ENCODE measurements around the gene HGFAC. TPM values are rescaled to one million over a fixed set of nuclear protein-coding genes. Genes with fewer than 3 reads are reported as not detected.
A peak's percentile ranks its signal among the peaks of the same experiment; 100 is the strongest.

Gene HGFAC
- not detected for total RNA-seq

DNA sequence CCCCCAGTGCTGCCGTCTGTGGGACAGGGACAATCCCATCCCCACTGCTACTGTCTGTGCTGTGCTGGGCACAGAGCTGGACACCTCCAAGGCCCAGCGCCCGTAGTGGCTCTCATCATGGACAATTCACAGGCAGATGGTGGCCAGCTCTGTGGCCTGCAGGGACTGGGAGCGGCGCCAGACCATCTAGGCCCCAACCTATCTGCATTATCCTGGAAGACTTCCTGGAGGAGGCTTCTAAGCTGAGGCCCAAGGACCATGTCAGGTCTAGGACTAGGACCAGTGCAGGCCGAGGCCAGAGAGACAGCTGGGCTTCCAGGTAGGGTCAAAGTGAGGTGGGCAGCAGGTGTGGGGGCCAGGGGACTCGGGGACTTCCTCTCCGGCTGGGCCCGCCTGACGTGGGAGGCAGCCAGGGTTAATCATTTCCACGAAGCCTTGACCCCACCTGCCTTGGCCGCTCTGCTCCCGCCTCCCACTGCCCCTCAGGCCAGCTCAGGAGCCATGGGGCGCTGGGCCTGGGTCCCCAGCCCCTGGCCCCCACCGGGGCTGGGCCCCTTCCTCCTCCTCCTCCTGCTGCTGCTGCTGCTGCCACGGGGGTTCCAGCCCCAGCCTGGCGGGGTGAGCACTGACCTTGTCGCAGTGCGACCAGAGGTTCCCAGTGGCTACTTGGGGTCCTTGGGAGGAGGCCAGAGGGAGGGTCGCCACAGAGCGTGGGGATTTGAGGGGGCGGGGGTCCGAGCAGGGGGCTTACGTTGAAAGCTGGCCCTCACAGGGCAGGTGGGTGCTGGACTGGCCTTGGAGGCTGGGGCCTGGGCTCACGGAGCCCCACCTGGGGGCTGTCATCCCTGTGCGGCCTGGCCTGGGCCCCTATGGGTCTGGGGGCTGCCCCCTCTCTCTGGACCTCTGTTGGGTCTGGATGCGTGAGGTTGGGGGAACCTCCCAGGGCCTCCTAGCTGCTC lies at the start of gene HGFAC:
Gene HGFAC, plus strand, starts transcription at position 468 of the 959 bp plus-strand sequence. Its CDS starts 34 bp downstream, at position 502.
- H3K4me3 Mint-ChIP-seq, result no peak within 1 kb of the TSS
- no peak within 1 kb of the TSS for H3K27ac Mint-ChIP-seq
- no peaks in the 10 kb centered on the region for H3K9me3 Mint-ChIP-seq
- no peaks in the 10 kb centered on the region for H3K36me3 Mint-ChIP-seq
- no peaks in the 10 kb centered on the region for H3K4me1 Mint-ChIP-seq (ENCODE audit: low read depth in 2 of 2)
- peak; percentile 57 for DNase-seq (ENCODE audit: low spot score)
- ATAC-seq, result no peak
- no peaks in the 10 kb centered on the region for H3K27me3 Mint-ChIP-seq

GRCh38 chr4:3392321-3392720 lies 49.4 kb upstream of the HGFAC start:
- Mint-ChIP-seq H3K27ac (no peak overlapping the region), H3K27me3 (peaks cover 0 to 14% of the 10 kb centered on the region in 2 donors), H3K36me3 (no peaks in the 10 kb centered on the region), H3K4me3 (no peak overlapping the region), H3K9me3 (no peaks in the 10 kb centered on the region), H3K4me1 (ENCODE audit: low read depth in 2 of 2) (peaks cover 0 to 17% of the 10 kb centered on the region in 2 donors)
- DNase-seq (ENCODE audit: low spot score), result no peak
- no peak for ATAC-seq

DNA sequence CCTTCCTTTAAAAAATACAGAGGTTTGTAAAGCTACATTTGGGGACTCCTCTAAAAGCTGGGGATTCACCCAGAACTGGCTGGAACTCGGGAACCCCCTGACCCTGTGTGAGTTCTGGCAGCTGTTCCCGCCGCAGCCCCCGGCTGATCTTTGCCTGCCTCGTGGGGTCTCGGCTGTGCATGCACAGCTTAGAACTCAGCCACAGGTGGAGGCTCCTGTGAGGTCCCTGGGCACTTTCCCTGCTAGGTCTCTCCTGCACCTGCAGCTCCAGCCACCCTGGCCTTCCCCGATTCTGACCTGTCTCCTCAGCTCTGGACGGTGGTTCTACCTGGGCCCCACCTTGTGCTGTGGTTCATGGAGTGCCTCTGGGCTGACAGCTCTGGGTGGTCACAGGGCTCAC lies 48.6 kb upstream of the HGFAC start:
- Mint-ChIP-seq H3K9me3 (no peaks in the 10 kb centered on the region), H3K4me1 (ENCODE audit: low read depth in 2 of 2) (peaks cover 0 to 14% of the 10 kb centered on the region in 2 donors), H3K36me3 (no peaks in the 10 kb centered on the region), H3K27ac (no peak overlapping the region), H3K27me3 (peaks cover 0 to 14% of the 10 kb centered on the region in 2 donors), H3K4me3 (no peak overlapping the region)
- ATAC-seq (no peak), DNase-seq (ENCODE audit: low spot score) (no peak)

- Mint-ChIP-seq H3K36me3 (no peaks in the 10 kb centered on the region), H3K27me3 (no peaks in the 10 kb centered on the region), H3K4me1 (ENCODE audit: low read depth in 2 of 2) (no peaks in the 10 kb centered on the region), H3K4me3 (no peak overlapping the region), H3K27ac (no peak overlapping the region), H3K9me3 (no peaks in the 10 kb centered on the region)
- DNase-seq (ENCODE audit: low spot score), result no peak
- ATAC-seq, result no peak
These were observed 45.2 kb upstream of the HGFAC start for GRCh38 chr4:3396600-3396999.

DNA sequence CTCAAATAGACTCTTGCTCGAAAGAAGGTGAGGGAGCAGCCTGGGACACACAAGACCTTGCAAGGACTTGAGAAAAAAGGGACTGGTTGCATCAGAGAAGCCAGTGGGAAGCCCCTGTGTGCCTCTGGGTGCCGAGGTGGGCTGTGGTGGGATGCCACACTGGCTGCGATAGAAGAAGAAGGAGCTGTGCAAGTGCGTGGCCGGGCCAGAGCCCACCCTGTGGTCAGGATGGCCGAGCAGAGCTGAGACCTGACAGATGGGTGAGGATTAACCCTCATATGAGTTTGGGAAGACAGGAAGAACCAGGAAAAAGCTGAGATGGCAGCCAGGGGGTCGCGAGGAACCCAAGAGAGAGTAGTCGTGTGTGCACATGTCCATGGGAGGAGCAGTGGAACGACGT lies 44.6 kb upstream of the HGFAC start:
- H3K36me3 Mint-ChIP-seq, result no peaks in the 10 kb centered on the region
- no peaks in the 10 kb centered on the region for H3K9me3 Mint-ChIP-seq
- H3K27me3 Mint-ChIP-seq, result no peaks in the 10 kb centered on the region
- DNase-seq (ENCODE audit: low spot score) (no peak), ATAC-seq (no peak)
- no peak overlapping the region for H3K4me3 Mint-ChIP-seq
- H3K4me1 Mint-ChIP-seq (ENCODE audit: low read depth in 2 of 2), result peaks cover under 1% of the 10 kb centered on the region in 2 donors
- H3K27ac Mint-ChIP-seq, result no peak overlapping the region

GRCh38 chr4:3399277-3400194 lies 42.2 kb upstream of the HGFAC start:
- no peak overlapping the region for H3K4me3 Mint-ChIP-seq
- no peak overlapping the region for H3K27ac Mint-ChIP-seq
- no peaks in the 10 kb centered on the region for H3K36me3 Mint-ChIP-seq
- no peak for DNase-seq (ENCODE audit: low spot score)
- no peaks in the 10 kb centered on the region for H3K27me3 Mint-ChIP-seq
- no peaks in the 10 kb centered on the region for H3K9me3 Mint-ChIP-seq
- ATAC-seq, result peak in 1 of 2 donors; percentile 64
- H3K4me1 Mint-ChIP-seq (ENCODE audit: low read depth in 2 of 2), result peaks cover 4 to 5% of the 10 kb centered on the region in 2 donors

GRCh38 chr4:3401436-3402171 lies 40.2 kb upstream of the HGFAC start:
- Mint-ChIP-seq H3K4me1 (ENCODE audit: low read depth in 2 of 2) (peaks cover 4 to 5% of the 10 kb centered on the region in 2 donors), H3K4me3 (no peak overlapping the region), H3K9me3 (no peaks in the 10 kb centered on the region), H3K36me3 (no peaks in the 10 kb centered on the region), H3K27me3 (no peaks in the 10 kb centered on the region), H3K27ac (no peak overlapping the region)
- ATAC-seq, result peak in 1 of 2 donors; percentile 26
- no peak for DNase-seq (ENCODE audit: low spot score)

GRCh38 chr4:3402491-3403347 lies 39.0 kb upstream of the HGFAC start:
- Mint-ChIP-seq H3K36me3 (no peaks in the 10 kb centered on the region), H3K27me3 (no peaks in the 10 kb centered on the region), H3K9me3 (no peaks in the 10 kb centered on the region), H3K4me1 (ENCODE audit: low read depth in 2 of 2) (peaks cover 4 to 5% of the 10 kb centered on the region in 2 donors), H3K4me3 (no peak overlapping the region), H3K27ac (no peak overlapping the region)
- ATAC-seq (no peak), DNase-seq (ENCODE audit: low spot score) (no peak)

DNA sequence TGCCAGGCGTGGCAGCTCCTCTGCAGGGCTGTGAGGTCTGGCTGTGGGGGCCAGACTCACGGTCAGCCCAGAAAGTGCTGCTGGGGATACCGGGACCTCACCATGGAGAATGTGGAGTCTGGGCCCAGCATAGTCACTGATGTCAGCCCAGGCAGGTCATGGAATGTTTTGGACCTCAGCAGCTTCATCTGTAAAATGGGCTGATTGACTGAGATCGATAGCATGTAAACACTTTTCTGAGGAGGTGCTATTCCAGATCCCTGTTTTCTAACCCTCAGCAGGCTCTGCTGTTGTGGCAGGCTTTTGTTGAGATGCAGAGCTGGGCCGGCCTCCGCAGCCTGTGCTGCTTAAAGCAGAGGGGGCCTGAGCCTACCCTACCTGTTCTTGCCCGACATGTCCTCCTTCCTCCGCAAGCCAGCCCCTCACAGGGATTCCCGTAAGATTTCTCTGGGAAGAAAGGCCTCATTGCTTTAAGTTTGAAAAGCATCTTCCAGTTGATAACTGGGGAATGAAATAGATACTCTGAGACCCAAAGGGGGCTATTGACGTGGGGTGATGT lies 38.3 kb upstream of the HGFAC start:
- no peak overlapping the region for H3K4me3 Mint-ChIP-seq
- H3K9me3 Mint-ChIP-seq, result no peaks in the 10 kb centered on the region
- no peak overlapping the region for H3K27ac Mint-ChIP-seq
- peaks cover 4 to 5% of the 10 kb centered on the region in 2 donors for H3K4me1 Mint-ChIP-seq (ENCODE audit: low read depth in 2 of 2)
- H3K27me3 Mint-ChIP-seq, result no peaks in the 10 kb centered on the region
- H3K36me3 Mint-ChIP-seq, result no peaks in the 10 kb centered on the region
- ATAC-seq (no peak), DNase-seq (ENCODE audit: low spot score) (no peak)

GRCh38 chr4:3404546-3404945 lies 37.2 kb upstream of the HGFAC start:
- no peak overlapping the region for H3K4me3 Mint-ChIP-seq
- no peaks in the 10 kb centered on the region for H3K9me3 Mint-ChIP-seq
- no peak overlapping the region for H3K27ac Mint-ChIP-seq
- ATAC-seq (no peak), DNase-seq (ENCODE audit: low spot score) (no peak)
- H3K4me1 Mint-ChIP-seq (ENCODE audit: low read depth in 2 of 2), result peaks cover 4 to 5% of the 10 kb centered on the region in 2 donors
- H3K36me3 Mint-ChIP-seq, result no peaks in the 10 kb centered on the region
- no peaks in the 10 kb centered on the region for H3K27me3 Mint-ChIP-seq

DNA sequence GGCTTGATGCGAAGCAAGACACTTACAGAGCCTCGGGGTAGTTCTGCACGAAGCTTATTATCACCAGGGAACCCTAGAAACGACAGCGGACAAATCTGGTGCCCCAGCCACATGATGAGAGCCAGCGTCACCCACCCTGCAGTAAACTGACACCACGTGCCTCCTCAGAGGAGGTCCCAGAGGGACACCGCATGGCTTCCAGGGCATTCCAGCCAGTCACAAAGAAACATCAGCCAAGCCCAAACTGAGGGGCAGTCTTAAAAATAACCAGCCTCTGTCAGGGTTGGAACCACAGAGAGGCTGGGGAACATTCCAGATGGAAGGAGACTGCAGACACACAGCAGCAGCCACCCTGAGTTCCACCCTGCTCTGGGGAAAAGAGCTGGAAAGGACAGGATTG lies 36.6 kb upstream of the HGFAC start:
- no peak overlapping the region for H3K27ac Mint-ChIP-seq
- peaks cover 4 to 5% of the 10 kb centered on the region in 2 donors for H3K4me1 Mint-ChIP-seq (ENCODE audit: low read depth in 2 of 2)
- H3K27me3 Mint-ChIP-seq, result no peaks in the 10 kb centered on the region
- no peak for ATAC-seq
- no peak for DNase-seq (ENCODE audit: low spot score)
- H3K4me3 Mint-ChIP-seq, result no peak overlapping the region
- H3K9me3 Mint-ChIP-seq, result no peaks in the 10 kb centered on the region
- H3K36me3 Mint-ChIP-seq, result no peaks in the 10 kb centered on the region

DNA sequence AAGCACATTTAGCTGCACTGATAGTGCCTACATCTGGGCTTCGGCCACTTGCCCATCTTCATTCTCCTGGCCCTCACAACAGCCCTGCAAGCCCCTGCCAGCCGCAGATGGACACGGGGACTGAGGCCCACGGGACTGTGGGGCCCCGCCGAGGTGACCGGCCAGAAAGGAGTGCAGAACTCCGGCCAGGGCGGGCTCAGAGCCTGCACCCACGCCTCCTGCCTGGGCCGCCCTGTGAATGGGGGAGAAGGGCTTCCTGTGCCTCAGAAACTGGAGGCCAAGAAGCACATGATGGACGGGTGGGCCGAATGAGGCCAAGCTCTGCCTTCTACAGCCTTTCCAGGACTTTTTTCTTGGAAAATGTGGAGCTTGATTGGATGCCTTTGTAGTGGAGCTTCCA lies 35.7 kb upstream of the HGFAC start:
- H3K36me3 Mint-ChIP-seq, result no peaks in the 10 kb centered on the region
- H3K27me3 Mint-ChIP-seq, result no peaks in the 10 kb centered on the region
- H3K4me1 Mint-ChIP-seq (ENCODE audit: low read depth in 2 of 2), result peaks cover 4 to 5% of the 10 kb centered on the region in 2 donors
- DNase-seq (ENCODE audit: low spot score), result no peak
- H3K9me3 Mint-ChIP-seq, result no peaks in the 10 kb centered on the region
- H3K4me3 Mint-ChIP-seq, result no peak overlapping the region
- no peak overlapping the region for H3K27ac Mint-ChIP-seq
- ATAC-seq, result no peak
